GM19035 (cell line): Measurements from ENCODE around the gene USF2.
"Not testable (repeated sequence)": the region's sequence is repeated elsewhere in the genome, so short reads cannot be mapped to it uniquely, and the experiment has no call there.

ENCODE experiments used
- ATAC-seq: cut with Tn5 transposase; IDR thresholded peaks from one replicate; pipeline ENCODE4 v1.9.1; 2021; ENCODE audit not compliant: unreplicated experiment

Gene USF2

DNA sequence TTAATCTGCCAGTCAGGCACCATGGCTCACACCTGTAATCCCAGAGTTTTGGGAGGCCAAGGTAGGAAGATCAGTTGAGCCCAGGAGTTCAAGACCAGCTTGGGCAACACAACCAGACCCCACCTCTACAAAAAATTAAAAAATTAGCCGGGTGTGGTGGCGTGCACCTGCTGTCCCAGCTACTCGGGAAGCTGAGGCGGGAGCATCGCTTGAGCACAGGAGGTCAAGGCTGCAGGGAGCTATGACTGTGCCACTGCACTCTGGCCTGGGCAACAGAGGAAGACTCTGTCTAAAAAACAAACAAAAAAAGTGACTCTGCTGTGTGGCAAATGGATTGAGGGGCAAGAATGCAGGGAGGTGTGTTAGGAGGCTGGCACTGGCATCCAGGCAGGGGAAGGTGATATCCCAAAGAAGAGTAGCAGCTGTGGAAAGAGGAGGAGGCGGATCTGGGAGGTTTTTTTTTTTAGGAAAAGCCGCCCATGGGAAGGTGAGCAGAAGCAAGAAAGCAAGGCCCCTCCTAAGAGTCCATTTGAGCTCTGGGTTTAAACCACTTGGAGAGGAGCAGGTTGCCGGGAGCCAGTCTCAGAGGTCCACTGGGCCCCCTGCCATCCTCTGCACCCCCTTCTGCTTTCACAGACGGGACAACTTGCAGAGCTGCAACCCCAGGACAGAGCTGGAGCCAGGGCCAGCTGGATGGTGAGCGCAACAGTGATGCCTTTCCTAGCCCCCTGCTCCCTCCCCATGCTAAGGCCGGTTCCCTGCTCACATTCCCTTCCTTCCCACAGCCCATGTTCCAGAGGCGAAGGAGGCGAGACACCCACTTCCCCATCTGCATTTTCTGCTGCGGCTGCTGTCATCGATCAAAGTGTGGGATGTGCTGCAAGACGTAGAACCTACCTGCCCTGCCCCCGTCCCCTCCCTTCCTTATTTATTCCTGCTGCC, 15.7 kb downstream of the USF2 start:
- ATAC-seq, result no peak

DNA sequence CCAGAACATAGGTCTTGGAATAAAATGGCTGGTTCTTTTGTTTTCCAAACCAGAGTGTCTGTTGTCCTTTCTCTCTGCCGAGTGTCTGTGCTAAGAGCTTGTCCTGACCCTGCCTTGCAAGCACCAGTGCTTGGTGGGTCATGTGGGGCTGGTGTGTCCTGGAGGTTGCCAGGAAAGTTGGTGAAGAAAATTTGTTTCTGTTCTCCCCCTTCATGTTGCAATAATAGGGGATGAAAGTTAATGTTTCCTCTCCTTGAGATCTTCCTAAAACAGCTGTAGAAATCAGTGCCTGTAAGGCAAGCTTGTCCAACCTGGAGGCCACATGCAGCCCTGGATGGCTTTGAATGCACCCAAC, 16.3 kb downstream of the USF2 start:
- no peak for ATAC-seq

DNA sequence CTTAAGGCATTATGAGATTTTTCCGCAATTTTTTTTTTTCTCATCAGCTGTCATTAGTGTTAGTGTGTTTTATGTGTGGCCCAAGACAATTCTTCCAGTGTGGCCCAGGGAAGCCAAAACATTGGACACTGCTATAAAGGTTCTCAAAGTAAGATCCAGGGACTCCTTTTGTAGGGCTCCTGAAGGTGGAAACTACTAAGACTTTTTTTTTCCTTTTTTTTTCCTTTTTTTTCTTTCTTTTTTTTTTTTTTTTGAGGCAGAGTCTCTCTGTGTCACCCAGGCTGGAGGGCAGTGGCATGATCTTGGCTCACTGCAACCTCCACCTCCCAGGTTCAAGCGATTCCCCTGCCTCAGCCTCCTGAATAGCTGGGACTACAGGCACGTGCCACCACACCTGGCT, 16.7 kb downstream of the USF2 start:
- not testable (repeated sequence) for ATAC-seq

DNA sequence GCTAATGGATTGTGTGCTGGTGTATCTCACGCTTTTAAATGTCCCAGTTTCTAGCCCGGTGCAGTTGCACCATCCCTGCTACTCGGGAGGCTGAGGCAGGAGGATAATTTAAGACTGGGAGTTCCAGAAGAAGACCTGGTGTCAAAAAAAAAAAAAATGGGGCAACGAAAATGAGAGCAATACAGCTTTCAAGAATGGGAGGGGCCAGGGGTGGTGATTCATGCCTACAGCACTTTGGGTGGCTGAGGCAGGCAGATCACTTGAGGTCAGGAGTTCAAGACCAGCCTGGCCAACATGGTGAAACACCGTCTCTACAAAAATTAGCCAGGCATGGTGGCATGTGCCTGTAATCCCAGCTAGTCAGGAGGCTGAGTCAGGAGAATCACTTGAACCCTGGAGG, 17.3 kb downstream of the USF2 start:
- ATAC-seq, result not testable (repeated sequence)

DNA sequence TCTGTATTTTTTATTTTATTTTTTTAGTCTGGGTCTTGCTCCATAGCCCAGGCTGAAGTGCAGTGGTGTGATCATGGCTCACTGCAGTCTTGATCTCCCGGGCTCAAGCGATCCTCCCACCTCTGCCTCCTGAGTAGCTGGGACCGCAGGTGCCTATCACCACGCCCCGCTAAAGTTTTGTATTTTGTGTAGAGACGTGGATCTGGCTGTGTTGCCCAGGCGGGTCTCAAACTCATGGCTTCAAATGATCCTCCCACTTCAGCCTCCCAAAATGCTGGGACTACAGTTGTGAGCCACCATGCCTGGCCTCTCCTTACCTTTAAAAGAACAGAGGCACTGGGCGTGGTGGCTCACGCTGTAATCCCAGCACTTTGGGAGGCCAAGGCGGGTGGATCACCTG, 19.0 kb downstream of the USF2 start:
- no peak for ATAC-seq

DNA sequence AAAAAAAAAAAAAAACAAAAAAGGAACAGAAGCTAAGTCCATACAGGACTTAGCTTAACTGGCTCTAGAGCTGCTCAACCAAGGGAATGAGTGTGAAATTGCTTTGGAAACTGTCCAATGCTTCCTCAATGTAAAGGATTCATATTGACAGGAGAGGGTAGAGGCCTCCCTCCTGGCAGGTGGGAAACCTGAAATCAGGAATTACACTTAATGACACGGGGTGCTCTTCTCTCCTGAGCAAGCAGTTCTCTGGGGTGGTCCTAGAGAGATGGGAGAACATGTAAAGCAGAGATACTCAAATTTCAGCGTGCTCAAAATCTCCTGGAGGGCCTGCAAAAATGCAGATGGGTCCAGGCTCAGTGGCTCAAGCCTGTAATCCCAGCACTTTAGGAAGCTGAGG, 19.6 kb downstream of the USF2 start:
- ATAC-seq, result no peak

DNA sequence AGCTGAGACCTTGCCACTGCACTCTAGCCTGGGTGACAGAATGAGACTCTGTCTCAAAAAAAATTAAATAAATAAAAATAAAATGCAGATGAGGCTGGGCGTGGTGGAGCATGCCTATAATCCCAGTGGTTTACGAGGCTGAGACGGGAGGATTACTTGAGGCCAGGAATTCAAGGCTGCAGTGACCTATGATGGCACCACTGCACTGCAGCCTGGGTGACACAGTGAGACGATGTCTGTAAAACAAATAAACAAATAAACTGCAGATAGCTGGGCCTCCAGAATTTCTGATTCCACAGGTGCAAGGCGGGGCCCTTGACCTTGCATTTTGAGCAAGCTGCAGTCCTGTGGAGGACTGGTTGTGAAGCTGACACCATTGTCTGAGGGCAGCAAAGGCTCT, 20.1 kb downstream of the USF2 start:
- ATAC-seq, result no peak

DNA sequence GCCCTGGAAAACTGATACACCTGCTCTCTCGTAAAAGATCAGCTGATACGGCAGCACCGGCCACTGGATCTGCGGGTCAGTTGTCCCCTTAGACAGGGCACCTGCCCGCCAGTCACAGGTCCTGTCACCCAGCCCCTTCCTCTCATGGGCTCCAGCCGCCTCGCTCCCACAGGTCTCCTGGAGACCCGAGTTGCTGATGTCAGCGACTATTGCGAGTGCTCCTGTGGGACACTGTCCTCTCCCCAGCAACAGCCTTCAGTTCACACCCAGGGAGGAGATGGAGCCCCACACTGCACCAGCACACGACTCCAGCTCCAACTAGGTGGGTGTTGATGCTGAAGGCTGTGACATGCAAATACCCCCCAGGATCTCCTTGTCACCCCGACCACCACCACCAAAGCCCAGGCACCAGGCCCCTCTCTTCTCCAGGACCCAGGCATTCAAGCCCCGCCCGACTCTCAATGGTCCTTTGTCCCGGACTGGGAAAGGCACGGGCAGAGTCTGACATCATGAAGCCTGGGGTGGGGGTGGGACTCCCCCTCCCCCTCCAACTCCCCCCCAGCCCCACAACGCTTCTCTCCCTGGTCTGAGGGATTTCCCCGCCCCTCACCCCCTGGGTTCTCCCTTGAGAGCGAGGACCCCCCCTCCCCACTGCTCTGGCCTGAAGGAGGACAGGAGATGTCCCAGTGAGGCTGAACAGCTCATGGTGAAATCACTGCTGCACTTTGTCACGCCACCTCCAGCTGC, 21.8 kb downstream of the USF2 start:
- ATAC-seq, result no peak

DNA sequence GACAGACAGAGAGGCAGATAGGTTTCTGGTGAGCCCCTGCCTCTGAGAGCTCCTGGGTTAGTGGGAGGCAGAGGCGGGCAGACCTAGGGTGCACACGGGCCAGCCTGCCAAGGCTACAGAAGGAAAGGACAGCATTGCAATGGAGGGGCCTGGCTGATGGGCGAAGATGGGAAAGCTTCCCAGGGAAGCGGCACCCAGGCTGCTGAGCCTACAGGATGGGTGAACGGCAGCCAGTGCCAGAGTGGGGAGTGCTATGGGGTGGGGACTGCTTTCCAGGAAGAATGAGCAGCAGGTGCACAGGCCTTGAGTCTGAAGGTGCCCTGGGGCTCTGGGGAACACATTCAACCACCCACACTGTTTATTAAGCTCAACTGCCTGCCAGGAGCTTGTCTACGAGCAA, 22.5 kb downstream of the USF2 start:
- ATAC-seq, result no peak

DNA sequence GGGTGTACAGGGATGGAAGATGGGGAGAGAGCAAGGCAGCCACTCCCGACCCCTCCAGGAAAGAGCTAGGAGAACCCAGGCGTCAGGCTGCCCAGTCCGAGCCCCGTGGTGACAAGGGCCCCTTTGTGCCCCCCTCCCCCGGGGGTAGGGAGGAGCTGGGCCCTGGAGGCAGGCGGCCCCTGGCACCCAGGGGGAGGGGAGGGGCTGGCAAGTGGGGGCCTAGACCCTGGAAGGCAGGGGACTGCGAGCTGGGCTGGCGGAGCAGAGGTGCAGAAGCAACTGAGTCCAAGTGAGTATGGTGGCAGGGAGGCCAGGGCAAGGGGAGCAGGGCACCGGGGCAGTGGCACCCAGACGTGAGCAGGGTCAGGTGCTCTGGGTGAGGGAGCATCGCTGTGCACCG, 23.2 kb downstream of the USF2 start, which contains the start of gene MAG:
Gene MAG, plus strand, starts transcription at position 246 of the 400 bp plus-strand sequence. CDS start 3,248 bp downstream, outside the sequence.
- ATAC-seq, result no peak

DNA sequence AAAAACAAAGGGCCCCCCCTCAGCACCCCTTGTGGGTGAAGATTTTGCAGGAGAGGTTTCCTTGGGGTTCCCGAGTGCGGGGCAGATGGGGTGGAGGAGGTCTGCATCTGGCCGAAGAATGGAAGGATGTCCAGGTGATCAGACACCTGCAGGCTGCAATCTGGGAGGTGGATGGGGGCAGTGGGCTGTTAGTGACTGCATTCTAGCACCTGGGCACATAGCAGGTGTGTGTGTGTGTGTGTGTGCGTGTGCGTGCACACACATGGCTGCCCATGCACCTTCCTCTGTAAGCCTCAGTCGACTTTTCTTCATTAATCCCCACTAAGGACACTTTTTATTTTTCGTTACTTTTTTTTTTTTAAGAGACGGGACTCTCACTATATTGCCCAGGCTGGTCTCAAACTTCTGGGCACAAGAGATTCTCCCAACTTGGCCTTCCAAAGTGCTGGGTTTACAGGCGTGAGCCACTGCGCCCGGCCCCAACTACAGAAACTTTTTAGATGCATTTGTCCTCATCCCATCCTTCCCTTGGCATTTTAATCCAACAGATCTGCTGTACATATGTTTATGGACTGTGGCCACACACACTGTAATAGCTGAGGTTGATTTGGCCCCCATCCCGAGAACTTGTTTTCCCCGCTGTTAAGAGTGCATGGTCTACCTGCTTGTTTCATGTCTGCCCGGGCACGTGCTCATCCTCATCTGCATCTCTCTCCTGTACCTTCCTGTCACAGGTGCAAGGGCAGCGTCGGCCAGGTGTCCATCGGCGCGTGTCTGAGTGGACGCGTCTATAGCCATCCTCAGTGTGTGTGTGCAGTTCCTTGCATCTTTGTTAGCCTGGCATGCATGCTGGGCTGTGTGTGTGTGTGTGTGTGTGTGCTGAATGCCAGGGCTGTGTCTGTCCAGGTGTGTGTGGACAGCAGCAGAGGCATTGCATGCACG, 23.9 kb downstream of the USF2 start:
- no peak for ATAC-seq

DNA sequence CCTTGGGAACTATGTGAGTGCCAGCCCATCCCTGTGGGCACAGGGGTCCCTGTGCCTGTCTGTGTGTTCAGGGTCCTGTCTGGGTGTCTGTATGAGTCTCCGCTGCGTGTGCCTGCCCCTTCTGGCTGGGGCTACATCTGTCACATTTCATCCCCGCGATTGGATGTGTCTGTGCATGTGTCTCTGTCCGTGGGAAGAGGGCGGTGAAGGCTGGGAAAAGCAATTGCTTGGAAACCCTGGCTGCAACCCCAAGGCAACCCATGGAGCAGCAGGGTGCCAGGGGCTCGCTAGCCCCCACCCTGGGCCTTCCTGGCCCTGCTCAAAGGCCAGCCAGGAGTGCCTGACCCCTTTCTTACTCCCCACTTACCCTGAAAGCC, 24.6 kb downstream of the USF2 start:
- no peak for ATAC-seq

DNA sequence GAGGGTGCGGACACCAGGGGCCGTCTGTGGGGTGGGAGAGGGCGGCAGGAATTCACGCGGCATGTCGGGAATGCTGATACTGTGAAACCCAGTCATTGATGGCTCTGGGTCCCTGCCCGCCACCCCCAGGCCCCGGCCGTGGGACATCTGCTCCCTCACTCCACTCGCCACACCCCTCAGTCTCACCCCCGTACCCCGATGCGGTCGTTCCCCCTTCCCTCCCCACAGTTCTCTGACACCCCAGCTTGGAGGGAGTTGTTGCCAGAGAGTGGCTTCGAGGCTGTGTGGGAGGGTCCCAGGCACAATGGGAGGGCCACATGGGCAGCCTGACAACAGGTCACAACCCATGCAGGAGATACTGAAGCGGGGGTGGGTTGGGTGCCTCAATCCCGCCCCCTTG, 25.0 kb downstream of the USF2 start:
- ATAC-seq, result no peak

DNA sequence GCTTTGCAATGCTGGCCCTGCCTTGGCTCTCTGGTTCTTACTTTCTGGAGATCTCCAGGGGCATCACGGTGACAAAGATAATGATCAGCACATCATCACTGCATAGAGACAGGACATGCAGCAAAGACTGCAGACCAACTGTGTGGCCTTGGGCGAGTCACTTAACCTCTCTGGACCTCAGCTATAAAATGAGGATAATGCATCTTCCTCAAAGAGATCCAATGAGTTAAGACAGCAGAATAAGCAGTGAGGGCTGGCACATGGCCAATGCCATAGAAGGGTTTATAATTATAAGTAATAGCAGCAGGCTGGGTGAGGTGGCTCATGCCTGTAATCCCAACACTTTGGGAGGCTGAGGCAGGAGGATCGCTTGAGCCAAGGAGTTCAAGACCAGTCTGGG, 25.6 kb downstream of the USF2 start:
- no peak for ATAC-seq

DNA sequence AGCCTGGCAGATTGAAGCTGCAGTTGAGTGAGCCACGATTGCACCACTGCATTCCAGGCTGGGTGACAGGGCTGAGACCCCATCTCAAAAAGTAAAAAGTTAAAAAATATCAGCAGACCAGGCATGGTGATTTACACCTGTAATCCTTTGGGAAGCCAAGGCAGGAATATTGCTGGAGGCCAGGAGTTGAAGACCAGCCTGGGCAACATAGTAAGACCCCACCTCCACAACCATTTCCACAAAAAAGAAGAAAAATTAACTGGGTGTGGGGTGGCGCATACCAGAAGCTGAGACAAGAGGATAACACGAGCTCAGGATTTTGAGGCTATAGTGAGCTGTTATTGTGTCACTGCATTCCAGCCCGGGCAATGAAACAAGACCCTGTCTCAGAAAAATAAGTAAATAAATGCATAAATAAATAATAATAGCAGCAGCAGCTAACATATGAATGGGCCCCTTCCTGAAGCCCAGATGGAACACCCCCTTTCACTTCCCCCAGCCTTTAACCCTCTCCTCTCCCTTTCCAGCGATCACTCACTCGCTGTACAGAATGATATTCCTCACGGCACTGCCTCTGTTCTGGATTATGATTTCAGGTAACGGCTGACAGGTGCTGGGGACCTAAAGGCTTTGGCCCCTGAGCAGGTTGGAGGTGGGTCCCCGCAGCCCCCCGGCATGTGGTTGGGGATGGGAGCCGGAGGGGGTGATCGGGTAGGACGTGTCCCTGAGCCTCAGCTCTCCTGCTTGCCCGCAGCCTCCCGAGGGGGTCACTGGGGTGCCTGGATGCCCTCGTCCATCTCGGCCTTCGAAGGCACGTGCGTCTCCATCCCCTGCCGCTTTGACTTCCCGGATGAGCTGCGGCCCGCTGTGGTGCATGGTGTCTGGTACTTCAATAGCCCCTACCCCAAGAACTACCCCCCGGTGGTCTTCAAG, 26.4 kb downstream of the USF2 start:
- ATAC-seq, result no peak

DNA sequence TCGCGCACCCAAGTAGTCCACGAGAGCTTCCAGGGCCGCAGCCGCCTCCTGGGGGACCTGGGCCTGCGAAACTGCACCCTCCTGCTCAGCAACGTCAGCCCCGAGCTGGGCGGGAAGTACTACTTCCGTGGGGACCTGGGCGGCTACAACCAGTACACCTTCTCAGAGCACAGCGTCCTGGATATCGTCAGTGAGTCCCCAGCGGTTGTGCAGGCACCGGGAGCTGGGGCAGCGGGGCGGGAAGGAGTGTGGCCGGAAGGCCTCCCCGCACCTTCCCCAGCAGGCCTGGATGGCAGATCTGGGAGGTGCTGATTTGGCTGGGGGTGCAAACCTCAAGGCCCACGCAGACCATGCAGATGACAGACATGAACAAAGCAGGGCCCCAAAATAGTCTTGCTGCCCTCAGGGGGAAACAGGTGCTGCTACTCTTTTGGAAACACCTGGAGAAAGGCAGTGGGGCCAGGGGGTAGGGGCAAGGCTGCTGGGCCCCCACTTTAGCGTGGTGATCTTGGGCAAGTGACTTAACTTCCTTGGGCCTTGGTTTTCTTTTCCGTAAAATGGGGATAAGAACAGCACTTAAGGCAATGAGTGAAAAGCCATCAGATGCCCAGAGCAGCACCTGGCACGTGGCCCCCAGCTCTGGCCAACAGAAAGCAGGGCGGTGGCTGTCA, 27.2 kb downstream of the USF2 start:
- no peak for ATAC-seq

DNA sequence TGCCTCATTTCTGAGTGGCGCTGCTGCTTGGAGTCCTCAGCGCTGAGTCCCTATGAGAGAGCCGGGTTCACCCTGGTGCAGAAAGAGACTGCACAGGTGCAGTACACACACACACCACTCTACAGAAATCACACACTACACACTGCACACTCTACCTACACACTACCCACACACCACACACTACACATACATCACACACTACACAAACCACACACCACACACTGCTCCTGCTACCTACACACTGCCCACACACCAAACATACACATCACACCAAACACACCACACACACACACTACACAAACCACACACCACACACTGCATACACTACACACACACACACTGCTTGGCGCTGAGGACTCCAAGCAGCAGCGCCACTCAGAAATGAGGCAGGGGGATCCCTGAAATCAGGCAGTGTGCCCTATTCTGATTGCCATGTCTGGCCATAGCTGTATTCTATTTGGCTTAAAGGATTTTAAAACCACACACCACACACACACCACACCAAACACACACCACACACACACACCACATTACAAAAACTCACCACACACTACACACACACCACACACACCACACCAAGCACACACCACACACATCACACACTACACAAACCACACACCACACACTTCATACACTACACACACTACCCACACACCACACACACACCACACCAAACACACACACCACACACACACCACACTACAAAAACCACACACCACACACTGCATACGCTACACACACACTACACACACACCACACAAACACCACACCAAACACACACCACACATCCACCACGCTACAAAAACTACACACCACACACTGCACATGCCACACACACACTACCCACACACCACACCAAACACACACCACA, 28.1 kb downstream of the USF2 start:
- no peak for ATAC-seq

DNA sequence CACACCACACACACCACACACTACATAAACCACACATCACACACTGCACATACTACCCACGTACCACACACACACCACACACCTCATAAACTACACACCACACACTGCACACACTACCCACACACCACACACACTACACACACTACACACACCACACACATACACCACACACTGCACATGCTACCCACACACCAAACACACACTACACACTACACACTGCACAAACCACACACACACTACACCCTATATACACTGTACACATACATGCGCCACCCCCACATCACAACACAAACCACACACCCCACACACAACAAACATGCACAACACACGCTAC, 28.7 kb downstream of the USF2 start:
- ATAC-seq, result no peak

DNA sequence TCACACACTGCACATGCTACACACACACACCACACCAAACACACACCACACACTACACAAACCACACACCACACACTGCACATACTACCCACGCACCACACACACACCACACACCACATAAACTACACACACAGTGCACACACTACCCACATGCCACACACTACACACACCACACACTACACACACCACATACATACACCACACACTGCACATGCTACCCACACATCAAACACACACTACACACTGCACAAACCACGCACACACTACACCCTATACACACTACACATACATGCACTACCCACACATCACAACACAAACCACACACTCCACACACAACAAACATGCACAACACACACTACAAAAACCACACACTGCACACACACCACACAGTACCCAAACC, 29.2 kb downstream of the USF2 start:
- ATAC-seq, result no peak
